ENCODE results near the gene RAB32.

DNA sequence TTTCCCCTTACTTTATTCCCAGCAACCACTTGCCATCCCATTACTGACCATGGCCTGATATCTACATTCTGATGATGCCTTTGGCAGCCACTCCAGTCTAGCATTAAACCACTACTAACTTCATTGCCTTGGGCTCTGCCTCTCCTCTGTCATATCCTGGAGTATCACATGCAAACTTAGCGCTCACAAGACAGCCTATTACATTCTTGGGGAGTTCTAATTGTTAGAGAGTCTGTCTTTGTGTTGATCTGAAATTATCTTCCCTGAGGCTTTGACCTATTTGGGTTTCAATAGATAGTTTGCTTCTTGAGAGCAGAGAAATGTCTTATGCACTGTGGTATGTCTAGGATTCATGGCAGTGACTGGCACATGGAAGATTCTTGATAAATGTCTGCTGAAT is 40.5 kb upstream of the RAB32 start:
- TF ChIP-seq, protein P1, sequence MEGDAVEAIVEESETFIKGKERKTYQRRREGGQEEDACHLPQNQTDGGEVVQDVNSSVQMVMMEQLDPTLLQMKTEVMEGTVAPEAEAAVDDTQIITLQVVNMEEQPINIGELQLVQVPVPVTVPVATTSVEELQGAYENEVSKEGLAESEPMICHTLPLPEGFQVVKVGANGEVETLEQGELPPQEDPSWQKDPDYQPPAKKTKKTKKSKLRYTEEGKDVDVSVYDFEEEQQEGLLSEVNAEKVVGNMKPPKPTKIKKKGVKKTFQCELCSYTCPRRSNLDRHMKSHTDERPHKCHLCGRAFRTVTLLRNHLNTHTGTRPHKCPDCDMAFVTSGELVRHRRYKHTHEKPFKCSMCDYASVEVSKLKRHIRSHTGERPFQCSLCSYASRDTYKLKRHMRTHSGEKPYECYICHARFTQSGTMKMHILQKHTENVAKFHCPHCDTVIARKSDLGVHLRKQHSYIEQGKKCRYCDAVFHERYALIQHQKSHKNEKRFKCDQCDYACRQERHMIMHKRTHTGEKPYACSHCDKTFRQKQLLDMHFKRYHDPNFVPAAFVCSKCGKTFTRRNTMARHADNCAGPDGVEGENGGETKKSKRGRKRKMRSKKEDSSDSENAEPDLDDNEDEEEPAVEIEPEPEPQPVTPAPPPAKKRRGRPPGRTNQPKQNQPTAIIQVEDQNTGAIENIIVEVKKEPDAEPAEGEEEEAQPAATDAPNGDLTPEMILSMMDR (IDR thresholded peaks at IDR 0.05; ENCODE audit: insufficient read depth, low read length, poor library complexity, severe bottlenecking) = no peak
- TF ChIP-seq EZH2phosphoT487 (conservative IDR thresholded peaks at IDR 0.05; ENCODE audit: low read length) = no peak

Measured in SU-DHL-6 (cell line).